ENCODE measurements around the gene IL10RB. TPM values are rescaled to one million over a fixed set of nuclear protein-coding genes. Genes with fewer than 3 reads are reported as not detected.

IL10RB gene
- total RNA-seq, 1 donor from 2014 or later: 31.7 TPM

- Histone ChIP-seq H3K9me3 (peaks cover 3% of the 10 kb centered on the region), H3K36me3 (no peaks in the 10 kb centered on the region), H3K4me1 (peaks cover 37% of the 10 kb centered on the region), H3K27ac (no peak overlapping the region), H3K4me3 (no peak overlapping the region), H3K27me3 (no peaks in the 10 kb centered on the region)
- no peak for TF ChIP-seq POLR2AphosphoS5 (IDR thresholded peaks at IDR 0.05; ENCODE audit: insufficient read depth in 1 of 2, low read depth in 1 of 2)
- TF ChIP-seq POLR2A (IDR thresholded peaks at IDR 0.05): no peak
- no peak for TF ChIP-seq CTCF (IDR thresholded peaks at IDR 0.05)
- DNase-seq (ENCODE audit: extremely low spot score in 2 of 2): no peak
- intact Hi-C loops (cut with DNase I): no loop called here
These were observed 64.6 kb downstream of the IL10RB start for GRCh38 chr21:33330726-33331125.

- H3K27ac ChIP-seq: no peak overlapping the region
- peaks cover 24% of the 10 kb centered on the region for H3K4me1 ChIP-seq
- H3K27me3 ChIP-seq: no peaks in the 10 kb centered on the region
- no peaks in the 10 kb centered on the region for H3K36me3 ChIP-seq
- H3K9me3 ChIP-seq: peaks cover 3% of the 10 kb centered on the region
- intact Hi-C loops (cut with DNase I): no loop called here
- TF ChIP-seq POLR2A (IDR thresholded peaks at IDR 0.05): no peak
- no peak for DNase-seq (ENCODE audit: extremely low spot score in 2 of 2)
- no peak overlapping the region for H3K4me3 ChIP-seq
These were observed 66.0 kb downstream of the IL10RB start for GRCh38 chr21:33332143-33332542.

- intact Hi-C loops (cut with DNase I): no loop called here
- TF ChIP-seq POLR2A (IDR thresholded peaks at IDR 0.05) (no peak), CTCF (IDR thresholded peaks at IDR 0.05) (no peak), POLR2AphosphoS5 (IDR thresholded peaks at IDR 0.05; ENCODE audit: insufficient read depth in 1 of 2, low read depth in 1 of 2) (no peak)
- Histone ChIP-seq H3K4me1 (peaks cover 14% of the 10 kb centered on the region), H3K9me3 (peaks cover 3% of the 10 kb centered on the region), H3K4me3 (no peak overlapping the region), H3K36me3 (no peaks in the 10 kb centered on the region), H3K27ac (no peak overlapping the region), H3K27me3 (no peaks in the 10 kb centered on the region)
- DNase-seq (ENCODE audit: extremely low spot score in 2 of 2): no peak
These were observed 68.0 kb downstream of the IL10RB start for GRCh38 chr21:33334191-33334590.

GRCh38 chr21:33334824-33335223 is 68.7 kb downstream of the IL10RB start:
- intact Hi-C loops (cut with DNase I): no loop called here
- no peak for TF ChIP-seq POLR2A (IDR thresholded peaks at IDR 0.05)
- no peak for TF ChIP-seq POLR2AphosphoS5 (IDR thresholded peaks at IDR 0.05; ENCODE audit: insufficient read depth in 1 of 2, low read depth in 1 of 2)
- no peak for TF ChIP-seq CTCF (IDR thresholded peaks at IDR 0.05)
- Histone ChIP-seq H3K27me3 (no peaks in the 10 kb centered on the region), H3K27ac (no peak overlapping the region), H3K9me3 (peaks cover 3% of the 10 kb centered on the region), H3K4me1 (peaks cover 10% of the 10 kb centered on the region), H3K4me3 (no peak overlapping the region), H3K36me3 (no peaks in the 10 kb centered on the region)
- no peak for DNase-seq (ENCODE audit: extremely low spot score in 2 of 2)

GRCh38 chr21:33339135-33339534 is 73.0 kb downstream of the IL10RB start:
- TF ChIP-seq POLR2A (IDR thresholded peaks at IDR 0.05) (no peak), POLR2AphosphoS5 (IDR thresholded peaks at IDR 0.05; ENCODE audit: insufficient read depth in 1 of 2, low read depth in 1 of 2) (no peak), CTCF (IDR thresholded peaks at IDR 0.05) (no peak)
- peaks cover 15% of the 10 kb centered on the region for H3K4me1 ChIP-seq
- no peaks in the 10 kb centered on the region for H3K27me3 ChIP-seq
- peaks cover 0 to 27% of the 10 kb centered on the region in 2 donors for H3K36me3 ChIP-seq
- H3K4me3 ChIP-seq: no peak overlapping the region
- intact Hi-C loops (cut with DNase I): no loop called here
- no peak overlapping the region for H3K27ac ChIP-seq
- no peak for DNase-seq (ENCODE audit: extremely low spot score in 2 of 2)
- no peaks in the 10 kb centered on the region for H3K9me3 ChIP-seq

- intact Hi-C loops (cut with DNase I): no loop called here
- no peak overlapping the region for H3K4me3 ChIP-seq
- peaks cover 8% of the 10 kb centered on the region for H3K4me1 ChIP-seq
- H3K36me3 ChIP-seq: peaks cover 0 to 31% of the 10 kb centered on the region in 2 donors
- H3K27ac ChIP-seq: no peak overlapping the region
- no peak for TF ChIP-seq CTCF (IDR thresholded peaks at IDR 0.05)
- no peak for TF ChIP-seq POLR2AphosphoS5 (IDR thresholded peaks at IDR 0.05; ENCODE audit: insufficient read depth in 1 of 2, low read depth in 1 of 2)
- TF ChIP-seq POLR2A (IDR thresholded peaks at IDR 0.05): no peak
- DNase-seq (ENCODE audit: extremely low spot score in 2 of 2): no peak
- H3K9me3 ChIP-seq: no peaks in the 10 kb centered on the region
- no peaks in the 10 kb centered on the region for H3K27me3 ChIP-seq
These were observed 73.8 kb downstream of the IL10RB start for GRCh38 chr21:33339918-33340317.

All from vagina (tissue), 2 donors.